Left forelimb (tissue), 1 donor: Measurements from ENCODE around the gene TRIM62.
A peak's percentile ranks its signal among the peaks of the same experiment; 100 is the strongest.

Experiments used
- DNase-seq: peaks from one replicate; pipeline ENCODE4 v3.0.0-alpha.2; 2018; ENCODE audit warnings: low spot score

Gene TRIM62

DNA sequence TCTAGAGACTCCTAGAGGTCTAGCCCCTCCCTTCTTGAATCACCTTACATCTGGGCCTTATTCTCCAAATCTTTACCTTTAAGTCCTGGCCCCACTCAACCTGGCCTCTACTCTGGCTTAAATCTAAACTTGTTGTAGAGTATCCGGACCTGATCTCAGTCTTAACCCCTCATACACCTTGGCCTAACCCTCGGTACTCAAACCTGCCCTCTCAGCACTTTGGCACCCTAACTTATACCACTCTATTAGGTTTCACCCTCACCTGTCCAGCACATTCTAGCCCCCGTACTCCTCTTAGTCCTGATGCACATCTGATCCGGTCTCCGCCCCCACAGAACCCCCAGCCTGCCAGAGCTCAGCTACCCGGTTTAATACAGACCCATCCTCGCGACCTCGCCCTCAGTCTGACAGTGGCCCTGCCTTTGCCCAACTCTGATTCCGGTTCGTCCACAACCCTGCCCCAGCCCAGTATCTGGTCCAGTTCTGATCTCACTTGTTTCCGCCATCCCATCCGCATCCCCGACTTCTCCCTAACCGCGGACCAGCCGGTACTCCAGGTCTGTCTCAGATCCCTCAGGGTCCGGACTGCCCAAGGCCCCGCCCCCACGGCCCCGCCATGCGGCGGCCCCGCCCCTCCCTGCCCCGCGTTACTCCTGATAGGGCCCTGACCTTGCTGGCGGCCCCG, 1.5 kb downstream of the TRIM62 start:
- DNase-seq = no peak

DNA sequence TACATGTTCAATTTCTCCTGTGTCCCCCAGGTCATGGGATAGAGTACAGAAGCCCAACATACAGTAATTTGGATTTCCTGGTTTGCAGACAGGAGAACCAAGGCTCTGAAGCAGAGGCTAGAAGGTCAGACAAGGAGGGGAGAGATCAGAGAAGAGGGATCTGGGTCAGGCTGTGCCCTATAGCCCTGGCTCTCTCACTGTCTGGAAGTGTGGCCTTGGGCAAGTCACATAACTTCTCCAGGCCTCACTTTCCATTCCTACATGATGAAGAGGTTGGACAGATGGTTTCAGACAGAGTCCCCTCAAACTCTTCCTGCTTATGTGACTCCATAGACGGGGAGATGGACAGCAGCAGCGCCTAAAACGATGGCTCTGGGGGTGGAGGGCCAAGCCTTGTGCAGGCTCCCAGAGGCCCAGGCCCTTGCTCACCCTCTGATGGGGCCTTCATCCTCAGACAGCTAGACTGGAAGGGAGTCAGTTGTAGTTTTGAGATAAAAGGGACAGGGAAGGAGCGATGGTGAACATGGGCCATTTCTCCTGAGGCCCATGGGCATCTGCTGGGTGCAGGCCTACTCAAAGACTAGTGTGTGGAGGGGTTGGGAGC, 2.9 kb downstream of the TRIM62 start:
- no peak for DNase-seq

DNA sequence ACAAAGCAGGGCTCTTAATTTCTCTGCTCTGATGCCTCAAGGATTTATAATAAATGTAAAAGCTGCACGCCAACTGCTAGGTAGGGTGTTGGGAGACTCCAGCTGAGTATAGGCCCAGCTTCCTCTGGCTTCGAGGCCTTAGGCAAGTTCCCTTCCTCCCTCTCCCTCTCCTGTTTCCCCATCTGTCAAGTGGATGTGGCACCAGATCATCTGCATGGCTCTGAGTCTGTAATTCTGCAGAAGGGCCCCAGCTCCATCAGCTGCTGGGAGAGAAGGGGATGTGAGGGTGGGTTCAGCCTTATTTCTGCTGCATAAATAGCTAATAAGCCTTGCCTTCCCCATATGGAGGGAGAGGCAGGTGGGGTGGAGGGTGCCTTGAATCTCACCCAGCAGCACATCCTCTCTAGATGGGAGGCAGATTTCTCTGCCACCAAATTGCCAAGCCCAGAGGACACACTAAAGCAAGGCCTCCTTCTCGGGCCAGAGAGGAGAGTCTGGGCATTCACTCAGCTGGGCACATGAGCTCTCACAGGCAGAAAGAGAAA, 3.8 kb downstream of the TRIM62 start:
- no peak for DNase-seq

DNA sequence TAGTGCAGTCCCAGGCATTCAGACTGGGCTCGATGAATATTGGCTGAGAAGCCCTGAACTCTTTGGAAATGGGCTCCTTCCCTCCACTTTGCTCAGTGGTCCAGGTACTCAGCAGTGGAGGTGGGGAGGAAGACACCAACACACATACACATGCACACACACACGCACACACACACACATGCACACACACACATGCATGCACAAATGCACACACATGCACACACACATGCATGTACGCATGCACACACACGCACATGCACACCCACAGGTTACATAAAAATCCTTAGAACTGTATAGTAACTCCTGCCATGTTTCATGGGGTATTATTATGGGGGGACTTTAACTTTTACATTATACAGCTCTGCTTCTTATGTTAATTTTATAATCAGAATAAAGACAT, 5.0 kb downstream of the TRIM62 start:
- DNase-seq = no peak

DNA sequence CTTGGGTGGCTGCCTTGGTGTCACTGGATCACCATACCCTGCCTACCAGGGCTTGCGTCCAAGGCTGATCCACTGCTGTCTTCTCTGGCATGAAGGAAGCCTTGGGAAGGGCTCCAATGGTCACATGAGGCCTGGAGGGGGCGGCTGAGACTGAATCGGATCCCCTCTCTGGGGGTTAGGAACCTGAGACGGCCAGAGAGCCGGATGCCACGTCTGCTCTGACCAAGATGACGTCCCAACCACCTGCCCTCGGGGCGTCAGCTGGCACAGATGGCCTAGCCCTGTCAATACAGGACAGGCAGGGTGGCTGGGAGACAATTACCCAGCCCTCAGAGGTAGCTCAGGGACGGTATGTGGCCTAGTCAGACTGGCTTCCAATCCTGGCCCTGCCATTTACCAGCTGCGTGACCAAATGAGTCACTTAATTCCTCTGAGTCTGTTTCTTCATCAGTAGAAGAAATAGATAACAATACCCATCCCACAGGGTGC, 5.4 kb downstream of the TRIM62 start:
- peak; percentile 79 for DNase-seq

DNA sequence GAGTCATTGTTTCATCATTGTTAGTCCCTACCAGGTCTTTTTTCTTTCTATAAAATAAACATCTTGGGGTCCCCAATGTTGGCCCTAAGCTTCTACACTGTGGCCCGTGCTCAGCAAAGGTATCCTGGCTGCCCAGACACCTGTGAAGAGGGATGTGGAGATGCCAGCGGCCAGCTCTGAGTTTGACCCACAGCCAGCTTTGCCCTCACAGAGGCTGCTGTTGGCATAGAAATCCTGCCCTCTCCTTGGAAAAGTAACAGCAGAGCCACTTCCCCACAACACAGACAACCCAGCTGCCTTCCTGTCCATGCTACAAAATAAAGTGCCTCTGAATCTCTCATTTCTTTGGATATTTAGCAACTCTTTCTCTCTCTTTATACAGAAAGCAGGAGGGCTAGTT, 6.0 kb downstream of the TRIM62 start:
- DNase-seq = no peak

DNA sequence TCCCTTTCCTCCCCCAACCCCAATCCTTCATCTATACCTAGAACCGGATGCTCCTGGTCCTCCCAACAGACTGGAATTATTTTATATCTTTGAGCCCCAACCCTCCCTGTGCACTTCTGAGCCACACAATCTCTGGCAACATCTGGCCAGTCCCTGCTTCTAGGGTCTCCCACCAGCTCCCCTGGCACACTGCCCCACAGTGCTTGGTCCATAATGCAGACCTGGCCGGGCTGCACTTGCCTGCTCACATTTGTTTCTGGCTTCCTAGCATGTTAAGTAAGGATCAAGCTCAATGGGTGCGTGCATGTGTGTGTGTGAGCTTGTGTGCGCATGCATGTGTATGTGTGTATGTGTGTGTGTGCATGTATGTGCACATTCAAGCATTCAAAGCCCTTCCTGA, 8.8 kb downstream of the TRIM62 start:
- no peak for DNase-seq

DNA sequence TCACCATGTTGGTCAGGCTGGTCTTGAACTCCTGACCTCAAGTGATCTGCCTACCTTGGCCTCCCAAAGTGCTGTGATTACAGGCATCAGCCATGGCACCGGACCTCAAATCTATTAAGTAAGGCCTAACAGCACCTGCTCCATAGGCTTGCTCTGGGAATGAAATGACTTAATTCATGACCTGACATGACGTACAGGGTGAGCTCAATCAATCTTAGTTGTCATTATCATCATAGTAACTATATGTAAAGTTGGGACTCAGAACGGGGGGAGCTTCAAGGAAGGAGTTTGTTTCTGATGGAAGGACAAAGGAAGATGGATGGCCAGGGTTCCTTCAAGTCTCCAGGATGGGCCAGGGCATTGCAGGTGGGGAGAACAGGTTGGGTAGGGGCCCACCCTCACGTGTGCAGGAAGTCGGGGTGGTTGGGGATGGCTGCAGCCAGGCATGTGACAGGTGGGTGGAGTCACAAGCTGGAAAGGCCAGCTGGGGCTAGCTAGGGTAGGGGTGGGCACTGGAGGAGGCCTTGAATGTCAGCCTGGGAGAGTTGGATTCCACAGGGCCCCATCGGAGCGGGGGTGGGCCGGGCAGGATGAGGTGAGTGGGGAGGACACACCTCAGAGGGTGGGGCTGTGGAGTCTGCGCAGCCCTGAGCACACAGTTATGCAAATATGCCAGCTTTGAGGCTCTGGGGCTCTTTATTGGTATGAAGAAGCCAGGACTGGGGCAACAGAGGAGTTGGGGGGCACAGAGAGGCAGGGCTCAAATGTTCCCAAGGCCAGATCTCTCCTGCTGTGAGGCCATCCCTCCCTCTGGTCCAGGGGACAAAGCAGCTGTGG, 9.6 kb downstream of the TRIM62 start:
- DNase-seq = no peak

DNA sequence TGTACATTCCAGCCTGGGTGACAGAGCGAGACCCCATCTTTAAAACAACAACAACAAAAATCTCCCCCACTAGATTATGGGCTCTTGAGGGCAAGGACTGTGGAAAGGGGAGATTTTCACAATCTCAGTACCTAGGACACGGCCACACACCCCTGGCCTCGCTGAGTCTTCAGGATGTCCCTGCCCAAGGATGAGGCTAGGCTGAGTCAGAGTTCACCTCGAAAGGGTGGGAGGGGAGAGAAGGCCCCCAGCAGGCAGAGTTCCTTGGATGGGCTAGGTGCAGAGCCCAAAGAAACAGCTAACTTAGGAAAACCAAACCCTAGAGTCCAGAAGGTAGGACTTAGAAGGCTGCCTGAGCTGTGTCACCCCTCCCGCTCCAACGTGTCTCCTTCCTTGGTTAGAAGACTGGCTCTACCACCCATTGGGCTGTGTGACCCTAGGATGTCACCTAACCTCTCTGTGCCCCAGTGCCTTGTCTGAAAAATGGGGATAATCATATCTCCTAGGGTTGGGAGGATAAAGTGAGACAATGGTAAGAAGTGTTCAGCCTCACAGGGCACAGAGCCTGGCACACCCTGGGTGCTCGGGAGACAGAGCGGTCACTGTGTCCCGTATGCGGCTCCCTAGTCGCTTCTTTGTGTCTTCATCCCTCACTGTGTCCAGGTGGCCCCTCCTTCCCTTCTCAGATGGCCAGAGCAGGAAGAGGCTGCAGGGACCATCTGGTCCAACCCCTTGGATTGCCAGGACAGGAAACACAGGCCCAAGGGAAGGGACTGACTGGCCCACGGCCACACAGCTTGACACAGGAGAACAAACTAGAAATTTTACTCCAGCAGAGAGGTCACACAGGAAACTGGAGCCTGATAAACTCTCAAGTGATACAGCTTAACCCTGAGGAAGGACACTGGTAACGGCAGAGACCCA, 11.2 kb downstream of the TRIM62 start:
- no peak for DNase-seq

DNA sequence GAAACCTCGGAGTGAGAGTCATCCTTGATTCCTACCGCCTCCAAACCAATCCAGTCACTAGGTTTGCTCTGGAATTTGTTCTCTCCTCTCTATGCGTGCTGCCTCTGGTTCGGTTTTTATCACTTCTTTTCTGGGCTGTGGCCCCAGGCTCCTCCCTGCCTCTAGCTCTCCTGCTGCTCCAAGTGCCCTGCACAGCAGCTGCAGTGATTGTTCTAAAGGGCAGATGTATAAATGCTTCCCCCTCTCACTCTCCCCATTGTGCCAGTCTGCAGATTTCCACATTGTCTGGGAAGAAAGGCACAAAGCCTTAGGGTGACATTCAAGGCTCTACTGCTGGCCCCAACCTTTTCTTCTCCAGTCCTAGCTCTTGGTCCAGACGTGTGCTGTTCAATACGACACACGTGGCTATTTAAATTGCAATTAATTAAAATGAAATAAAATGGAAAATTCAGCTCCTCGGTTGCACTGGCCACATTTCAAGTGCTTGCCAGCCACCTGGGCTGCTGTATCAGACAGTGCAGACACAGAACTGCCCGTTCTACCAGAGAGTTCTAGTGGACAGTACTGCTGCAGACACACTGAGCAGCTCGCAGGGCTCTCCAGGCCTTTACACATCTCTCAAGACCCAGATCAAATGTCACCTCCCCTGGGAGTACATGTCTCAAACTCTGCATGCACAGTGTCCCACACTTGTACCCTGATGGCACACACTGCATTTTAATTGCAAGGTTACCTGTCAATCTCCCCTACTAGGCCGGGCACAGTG, 12.4 kb downstream of the TRIM62 start:
- DNase-seq = no peak

DNA sequence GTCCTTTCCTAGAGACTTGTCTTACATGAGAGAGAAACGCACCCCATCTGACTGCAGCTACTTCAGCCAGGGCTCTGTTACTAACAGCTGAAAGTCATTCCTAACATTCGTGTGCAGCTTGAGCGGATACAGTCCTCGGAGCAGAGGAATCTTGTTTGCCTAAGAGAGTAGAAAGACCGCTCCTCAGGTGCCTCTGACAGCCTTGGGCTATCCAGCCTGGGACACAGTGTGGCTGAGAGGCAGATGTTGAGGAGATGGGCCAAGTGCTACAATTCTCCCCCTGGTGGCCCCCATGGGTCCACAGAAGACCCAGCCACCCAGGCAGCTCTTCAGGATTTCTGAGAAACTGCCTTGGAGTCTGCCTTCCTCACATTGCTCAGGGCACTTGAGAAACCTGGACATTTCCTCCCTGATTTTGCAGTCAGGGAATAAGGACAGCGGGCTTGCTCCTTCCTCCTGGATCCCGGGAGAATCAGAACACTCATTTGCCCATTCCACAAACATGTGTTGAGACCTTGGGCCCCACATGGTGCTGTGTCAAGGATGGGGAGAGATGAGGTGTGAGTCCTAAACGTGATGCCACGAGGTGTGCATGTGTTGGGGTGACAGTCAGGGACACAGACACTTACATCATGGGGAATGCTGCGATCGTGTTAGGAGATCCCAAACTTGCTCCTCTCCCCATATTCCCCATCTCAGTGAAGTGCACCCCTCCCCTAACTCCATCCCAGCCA, 13.1 kb downstream of the TRIM62 start:
- DNase-seq = no peak

DNA sequence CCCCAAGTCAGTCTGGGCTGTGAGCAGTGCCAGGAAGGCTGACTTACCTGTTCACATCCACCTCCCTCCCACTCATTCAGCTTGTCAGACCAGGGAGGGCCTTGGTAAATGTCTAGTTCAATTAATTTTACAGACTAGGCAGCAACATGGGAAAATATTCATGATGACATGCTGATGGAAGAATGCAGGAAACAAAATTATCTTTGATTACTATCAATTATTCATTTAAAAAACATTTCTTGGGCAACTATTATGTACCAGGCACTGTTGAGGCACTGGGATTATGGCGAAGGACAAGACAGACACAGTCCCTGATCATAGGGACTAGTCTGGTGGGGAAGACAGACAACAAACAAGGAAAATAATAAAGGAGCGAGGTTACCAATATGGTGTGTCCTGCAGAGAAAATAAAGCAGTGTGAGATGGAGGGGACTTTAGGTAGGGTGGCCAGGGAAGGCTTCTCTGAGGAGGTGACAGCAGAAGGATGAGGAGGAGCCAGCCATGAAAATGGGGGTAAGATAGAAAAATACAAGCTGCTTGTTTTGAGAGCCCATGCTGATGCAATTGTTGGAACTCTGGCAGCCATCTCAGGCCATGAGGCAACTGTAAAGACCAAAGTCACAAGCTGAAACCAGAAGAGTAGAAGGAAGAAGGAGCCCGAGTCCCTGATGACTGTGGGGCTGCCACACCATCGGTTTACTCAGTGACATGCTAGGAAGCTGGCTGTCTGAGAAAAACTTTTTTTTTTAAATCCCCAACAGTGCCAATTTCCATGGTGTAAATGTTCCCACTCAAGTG, 14.0 kb downstream of the TRIM62 start:
- DNase-seq = no peak

DNA sequence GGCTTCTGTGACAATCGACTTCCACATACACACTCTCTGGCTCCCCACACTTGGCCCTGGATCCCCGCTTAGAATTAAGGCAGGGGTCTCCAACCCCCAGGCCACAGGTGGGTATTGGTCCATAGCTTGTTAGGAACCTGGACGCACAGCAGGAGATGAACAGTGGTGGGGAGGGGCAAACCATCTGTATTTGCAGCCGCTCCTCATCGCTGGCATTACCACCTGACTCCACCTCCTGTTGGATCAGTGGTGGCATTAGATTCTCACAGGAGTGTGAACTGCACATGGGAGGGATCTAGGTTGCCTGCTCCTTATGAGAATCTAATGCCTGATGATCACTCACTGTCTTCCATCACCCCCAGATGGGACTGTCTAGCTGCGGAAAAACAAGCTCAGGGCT, 16.0 kb downstream of the TRIM62 start:
- DNase-seq = no peak

DNA sequence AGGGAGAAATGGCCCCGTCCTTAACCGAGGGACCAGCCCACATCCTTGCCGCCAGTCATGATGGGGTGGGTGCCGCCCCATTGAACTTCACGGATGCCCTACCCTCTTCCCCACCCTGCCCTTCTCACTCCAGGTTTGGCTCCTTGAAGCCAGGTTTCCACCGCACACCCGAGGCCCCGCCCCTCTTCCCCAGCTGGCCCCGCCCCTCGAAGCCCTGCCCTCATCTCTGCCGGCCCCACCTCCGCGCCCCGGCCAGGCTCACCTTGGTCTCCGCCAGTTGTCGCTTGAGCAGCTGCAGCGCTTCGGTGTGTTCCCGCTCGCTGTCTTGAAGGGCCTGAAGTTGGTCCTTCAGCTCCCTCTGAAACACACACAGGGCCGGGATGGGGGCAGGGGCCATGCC, 16.6 kb downstream of the TRIM62 start:
- no peak for DNase-seq

DNA sequence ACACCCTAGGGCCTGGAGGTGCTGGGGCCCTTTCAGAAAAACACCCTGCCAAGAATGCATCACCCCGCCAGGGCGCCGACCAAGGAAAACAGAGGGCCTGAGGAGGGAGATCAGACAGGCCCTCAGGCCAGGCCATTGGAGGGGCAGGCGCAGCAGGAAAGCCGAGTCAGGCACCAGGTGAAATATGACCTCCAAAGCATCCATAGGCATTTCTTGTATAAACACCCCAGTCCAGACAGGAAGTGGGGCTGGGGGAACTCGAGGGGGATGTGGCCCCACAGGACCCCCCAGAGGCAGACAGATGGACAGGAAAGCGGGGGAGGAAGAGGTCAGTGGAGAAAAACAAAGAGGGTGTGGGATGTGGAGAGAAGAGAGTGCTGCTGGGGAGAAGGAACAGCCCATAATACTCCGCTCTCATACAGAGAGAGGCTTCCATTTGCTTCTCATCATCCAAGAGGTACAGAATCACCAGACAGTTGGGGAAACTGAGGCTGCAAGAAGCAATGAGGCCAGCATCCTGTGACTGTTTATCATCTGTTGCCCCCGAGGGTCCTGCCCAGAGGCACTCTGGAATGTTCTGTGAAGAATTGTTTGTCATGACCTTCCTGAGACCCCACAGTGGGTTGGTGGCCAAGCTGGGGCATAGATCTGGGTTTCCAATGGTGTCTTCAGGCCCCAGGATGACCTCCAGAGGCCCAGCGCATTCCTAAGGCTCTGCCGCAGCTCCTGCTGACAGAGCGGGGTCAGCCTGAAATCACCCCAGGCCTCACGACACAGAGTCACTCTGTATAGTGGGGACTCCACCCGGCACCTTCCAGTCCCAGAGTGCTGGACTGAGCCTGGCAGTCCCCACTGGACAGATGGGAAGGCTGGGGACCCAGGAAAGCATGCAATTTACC, 18.0 kb downstream of the TRIM62 start:
- no peak for DNase-seq

DNA sequence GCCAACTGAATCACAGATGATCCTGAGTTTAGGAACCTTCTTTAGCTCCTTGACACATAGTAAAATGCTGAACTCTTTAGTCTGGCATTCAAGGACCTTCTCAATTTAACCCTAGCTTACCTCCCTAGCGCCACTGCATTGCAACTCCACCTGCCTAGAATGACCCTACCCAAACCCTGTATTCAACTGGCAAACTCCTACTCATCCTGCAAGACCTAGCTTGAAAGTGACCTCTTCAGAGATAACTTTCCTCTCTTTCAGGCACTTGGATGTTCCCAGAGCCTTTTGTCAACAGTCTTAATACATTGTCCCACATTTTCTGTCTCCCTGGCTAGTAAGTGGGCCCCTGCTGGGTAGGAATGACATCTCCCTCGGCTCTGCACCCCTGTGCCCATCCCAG, 19.7 kb downstream of the TRIM62 start:
- no peak for DNase-seq

DNA sequence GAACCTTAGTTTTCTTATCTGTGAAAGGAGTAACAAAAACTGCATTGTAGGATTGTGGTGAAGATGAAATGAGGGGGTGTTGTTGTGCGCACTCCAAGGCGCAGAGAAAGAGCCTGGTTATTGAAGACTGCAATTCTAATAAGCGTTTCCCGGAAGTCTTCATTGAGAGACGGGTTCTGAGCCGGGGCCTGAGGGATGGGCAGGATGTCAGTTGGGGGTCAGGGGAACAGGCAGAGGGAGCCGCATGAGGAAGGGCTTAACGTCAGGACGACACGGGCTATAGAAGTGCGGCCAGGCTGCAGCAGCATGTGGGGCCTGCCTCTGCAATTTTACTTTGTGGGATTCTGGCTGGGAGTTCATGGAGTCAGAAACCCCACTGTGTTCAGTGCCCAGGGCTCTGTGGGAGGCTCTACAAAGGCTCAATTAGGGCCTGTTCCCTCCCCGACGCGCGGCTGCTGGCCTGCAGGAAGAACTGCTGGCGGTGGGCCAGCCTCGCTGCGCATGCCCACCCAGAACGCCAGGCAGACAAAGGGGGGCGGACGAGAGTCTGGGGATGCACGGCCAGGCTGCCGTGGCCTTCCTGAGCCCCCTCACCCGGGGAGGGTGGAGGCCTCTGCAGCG, 20.7 kb downstream of the TRIM62 start:
- DNase-seq = peak; percentile 82

DNA sequence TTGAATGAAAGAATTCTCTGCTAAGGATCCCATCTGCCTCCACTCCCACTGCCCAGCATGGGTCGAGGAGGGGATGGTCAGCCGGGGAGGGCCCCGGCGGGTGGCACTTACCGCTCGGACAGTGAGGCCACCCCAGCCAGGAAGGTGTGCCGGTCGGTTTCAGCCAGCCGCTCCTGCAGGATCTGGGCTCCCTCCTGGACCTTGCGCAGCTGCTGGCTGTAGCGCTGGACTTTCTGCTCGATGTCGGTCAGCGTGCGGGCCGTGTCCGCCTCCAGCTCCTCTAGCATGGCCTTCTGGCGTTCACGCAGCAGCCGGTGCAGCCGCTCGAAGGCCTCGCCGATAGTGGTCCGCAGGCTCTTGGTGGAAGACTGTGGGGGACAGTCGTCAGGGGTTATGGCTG, 22.3 kb downstream of the TRIM62 start:
- no peak for DNase-seq
